H9 (cell line): ENCODE measurements around the gene PPP1R14B. TPM values are rescaled to one million over a fixed set of nuclear protein-coding genes. Genes with fewer than 3 reads are reported as not detected.

Experiments
- DNase-seq: peaks from one replicate; pipeline ENCODE4 v3.0.0-alpha.2; 2017
- H2AFZ ChIP-seq: one replicate; pipeline ENCODE4 v1.6.1; 2013; ENCODE audit warnings: mild to moderate bottlenecking, low read length, control low read depth, moderate library complexity
- H2AK5ac ChIP-seq: 2 replicates; pipeline ENCODE4 v1.6.1; 2013; ENCODE audit warnings: low read length, control low read depth, mixed read lengths; ENCODE audit not compliant: insufficient read length
- H2BK120ac ChIP-seq: one replicate; pipeline ENCODE4 v1.6.1; 2013; ENCODE audit warnings: low read depth, mild to moderate bottlenecking, low read length, control low read depth, inconsistent platforms; ENCODE audit not compliant: poor library complexity, severe bottlenecking
- H2BK12ac ChIP-seq: 2 replicates; pipeline ENCODE4 v1.6.1; 2013; ENCODE audit warnings: low read length, control low read depth, mixed read lengths, low read depth; ENCODE audit not compliant: insufficient read length
- H2BK15ac ChIP-seq: 2 replicates; pipeline ENCODE4 v1.6.1; 2013; ENCODE audit warnings: low read depth, low read length, control low read depth
- H2BK20ac ChIP-seq: one replicate; pipeline ENCODE4 v1.6.1; 2013; ENCODE audit warnings: low read depth, mild to moderate bottlenecking, low read length, control low read depth, inconsistent platforms; ENCODE audit not compliant: poor library complexity, severe bottlenecking
- H2BK5ac ChIP-seq: 2 replicates; pipeline ENCODE4 v1.6.1; 2013; ENCODE audit warnings: low read length, control low read depth, mixed read lengths; ENCODE audit not compliant: insufficient read length
- H3K14ac ChIP-seq: 2 replicates; pipeline ENCODE4 v1.6.1; 2013; ENCODE audit warnings: low read length, control low read depth; ENCODE audit not compliant: insufficient read depth
- H3K18ac ChIP-seq: 2 replicates; pipeline ENCODE4 v1.6.1; 2013; ENCODE audit warnings: low read depth, mild to moderate bottlenecking, mixed read lengths, low read length, control low read depth; ENCODE audit not compliant: insufficient read length
- H3K23ac ChIP-seq: 2 replicates; pipeline ENCODE4 v1.6.1; 2013; ENCODE audit warnings: low read length, control low read depth, mixed read lengths, low read depth; ENCODE audit not compliant: insufficient read length
- H3K23me2 ChIP-seq: 2 replicates; pipeline ENCODE4 v1.6.1; 2013; ENCODE audit warnings: low read depth, mild to moderate bottlenecking, mixed read lengths, low read length, control low read depth; ENCODE audit not compliant: insufficient read length, poor library complexity, severe bottlenecking
- H3K27ac ChIP-seq: 2 replicates; pipeline ENCODE4 v1.5.1; 2013; ENCODE audit warnings: low read length, control low read depth, mixed read lengths, low read depth; ENCODE audit not compliant: insufficient read length
- H3K27me3 ChIP-seq: 2 replicates; pipeline ENCODE4 v1.6.1; 2013; ENCODE audit warnings: low read length, control low read depth, inconsistent platforms; ENCODE audit not compliant: insufficient read depth
- H3K4ac ChIP-seq: 2 replicates; pipeline ENCODE4 v1.6.1; 2013; ENCODE audit warnings: low read depth, mild to moderate bottlenecking, control low read depth, inconsistent platforms, low read length, moderate library complexity
- H3K4me1 ChIP-seq: 2 replicates; pipeline ENCODE4 v1.6.1; 2013; ENCODE audit warnings: low read length, control low read depth, inconsistent platforms; ENCODE audit not compliant: insufficient read depth
- H3K4me2 ChIP-seq: 2 replicates; pipeline ENCODE4 v1.6.1; 2013; ENCODE audit warnings: low read length, control low read depth, mixed read lengths; ENCODE audit not compliant: insufficient read length, insufficient read depth
- H3K56ac ChIP-seq: 2 replicates; pipeline ENCODE4 v1.6.1; 2013; ENCODE audit warnings: low read depth, mild to moderate bottlenecking, mixed read lengths, low read length, control low read depth; ENCODE audit not compliant: insufficient read length
- H3K79me1 ChIP-seq: 2 replicates; pipeline ENCODE4 v1.6.1; 2013; ENCODE audit warnings: low read depth, mild to moderate bottlenecking, moderate library complexity, low read length, control low read depth, inconsistent platforms; ENCODE audit not compliant: insufficient read depth, poor library complexity, severe bottlenecking
- H3K79me2 ChIP-seq: 2 replicates; pipeline ENCODE4 v1.6.1; 2013; ENCODE audit warnings: low read length, control low read depth, inconsistent platforms; ENCODE audit not compliant: insufficient read depth
- H3K9ac ChIP-seq: 2 replicates; pipeline ENCODE4 v1.6.1; 2013; ENCODE audit warnings: low read length, control low read depth, mixed read lengths; ENCODE audit not compliant: insufficient read length; ENCODE audit errors: extremely low read depth
- H3K9me3 ChIP-seq: one replicate; pipeline ENCODE4 v1.6.1; 2013; ENCODE audit warnings: low read depth, low read length, inconsistent platforms; ENCODE audit not compliant: control insufficient read depth
- H3T11ph ChIP-seq: one replicate; pipeline ENCODE4 v1.6.1; 2013; ENCODE audit warnings: mild to moderate bottlenecking, low read length, control low read depth, inconsistent platforms
- H4K20me1 ChIP-seq: one replicate; pipeline ENCODE4 v1.6.1; 2013; ENCODE audit not compliant: control insufficient read depth, insufficient read length, insufficient read depth
- H4K5ac ChIP-seq: 2 replicates; pipeline ENCODE4 v1.6.1; 2013; ENCODE audit warnings: low read depth, mild to moderate bottlenecking, mixed read lengths, low read length, control low read depth; ENCODE audit not compliant: insufficient read length
- H4K8ac ChIP-seq: replicated peaks from 2 replicates; pipeline ENCODE4 v1.6.1; 2013; ENCODE audit warnings: low read length, control low read depth, mixed read lengths, low read depth; ENCODE audit not compliant: insufficient read length
- H4K91ac ChIP-seq: 2 replicates; pipeline ENCODE4 v1.6.1; 2013; ENCODE audit warnings: low read depth, mild to moderate bottlenecking, moderate library complexity, mixed read lengths, low read length, control low read depth; ENCODE audit not compliant: insufficient read length
- H3K27ac Mint-ChIP-seq, 3 experiments: 2 replicates in 2 of 3; 3 replicates in 1 of 3; pipeline ENCODE4 v1.8.0; 2020 to 2021; ENCODE audit warnings: mixed read lengths in 3 of 3, mild to moderate bottlenecking in 1 of 3, moderate library complexity in 1 of 3
- H3K27me3 Mint-ChIP-seq: 2 replicates; pipeline ENCODE4 v1.8.0; 2021; ENCODE audit warnings: low read depth, mild to moderate bottlenecking, moderate library complexity, mixed read lengths
- H3K36me3 Mint-ChIP-seq, 3 experiments: 2 replicates in 2 of 3; 3 replicates in 1 of 3; pipeline ENCODE4 v1.8.0; 2020 to 2021; ENCODE audit warnings: low read depth in 3 of 3, mixed read lengths in 3 of 3; ENCODE audit not compliant: insufficient read depth in 1 of 3
- H3K4me1 Mint-ChIP-seq, 2 experiments: 2 replicates each; pipeline ENCODE4 v1.8.0; 2020; ENCODE audit warnings: mixed read lengths in 2 of 2
- H3K4me3 Mint-ChIP-seq, 2 experiments: 2 replicates in 1 of 2; 3 replicates in 1 of 2; pipeline ENCODE4 v1.8.0; 2020 to 2021; ENCODE audit warnings: mild to moderate bottlenecking in 2 of 2, mixed read lengths in 2 of 2, moderate library complexity in 1 of 2
- H3K9me3 Mint-ChIP-seq, 2 experiments: 2 replicates in 1 of 2; 3 replicates in 1 of 2; pipeline ENCODE4 v1.8.0; 2020; ENCODE audit warnings: mild to moderate bottlenecking in 2 of 2, mixed read lengths in 2 of 2, moderate library complexity in 1 of 2
- CTCF ChIP-seq: fragments of 200-600 bp; sonication (generic); conservative IDR thresholded peaks from 3 replicates; pipeline ENCODE4 v1.8.0; 2021; ENCODE audit warnings: antibody characterized with exemption, mild to moderate bottlenecking
- WGBS: extraction: QIAGEN DNeasy Blood & Tissue Kit; methylation state at CpG from one replicate; pipeline ENCODE4 v1.1.7; 2013; ENCODE audit warnings: missing lambda C conversion rate, low lambda C conversion rate, mixed read lengths; ENCODE audit not compliant: insufficient read length; ENCODE audit errors: extremely low coverage; 5-methylcytosine and 5-hydroxymethylcytosine counted together
- total RNA-seq: library from RNA; stranded (reverse); gene quantifications from 2 replicates; pipeline ENCODE4 v1.2.1, GENCODE V29; 2021

The PPP1R14B gene
- total RNA-seq, 1 experiment from 2014 or later = 358 TPM

GRCh38 chr11:64250415-64251015, 3.8 kb upstream of the PPP1R14B start:
- H3K4me1 Mint-ChIP-seq = peaks cover 34 to 44% of the 10 kb centered on the region in 2 experiments
- H2BK5ac ChIP-seq = no peak overlapping the region
- peaks cover 3% of the 10 kb centered on the region for H3K79me1 ChIP-seq
- H4K91ac ChIP-seq = no peak overlapping the region
- H2BK12ac ChIP-seq = no peak overlapping the region
- H3K9me3 Mint-ChIP-seq = no peaks in the 10 kb centered on the region; a peak in 1 of 5 replicates
- no peaks in the 10 kb centered on the region for H3K9me3 ChIP-seq
- no peak overlapping the region for H2AFZ ChIP-seq
- no peak for DNase-seq
- peak overlapping the region; percentile 88 to 97 (median 97); a peak in 6 of 7 replicates for H3K27ac Mint-ChIP-seq
- H2BK15ac ChIP-seq = no peak overlapping the region
- peaks cover 8 to 21% (median 15%) of the 10 kb centered on the region in 3 experiments; a peak in 6 of 7 replicates for H3K36me3 Mint-ChIP-seq
- H3K23ac ChIP-seq = no peak overlapping the region
- no peak overlapping the region for H2BK120ac ChIP-seq
- no peak overlapping the region for H4K5ac ChIP-seq
- no peak for TF ChIP-seq CTCF
- peaks cover 26% of the 10 kb centered on the region for H3K23me2 ChIP-seq
- H3K4me3 Mint-ChIP-seq = peak overlapping the region; percentile 76 to 93
- H3K4ac ChIP-seq = no peak overlapping the region
- peaks cover 7% of the 10 kb centered on the region; the same call in 1 of the 2 replicates for H3K79me2 ChIP-seq
- H4K20me1 ChIP-seq = no peaks in the 10 kb centered on the region
- H3K4me1 ChIP-seq = peaks cover 9% of the 10 kb centered on the region; the same call in 1 of the 2 replicates
- no peak overlapping the region for H3K9ac ChIP-seq
- H3T11ph ChIP-seq = no peak overlapping the region
- H2AK5ac ChIP-seq = no peak overlapping the region
- peak overlapping the region; percentile 67 for H3K4me2 ChIP-seq
- H3K18ac ChIP-seq = no peak overlapping the region
- no peak overlapping the region; the same call in 1 of the 2 replicates for H3K14ac ChIP-seq
- H4K8ac ChIP-seq = no peak overlapping the region
- no peak overlapping the region for H2BK20ac ChIP-seq
- H3K27me3 ChIP-seq = no peaks in the 10 kb centered on the region
- H3K27ac ChIP-seq = no peak overlapping the region
- no CpG with 5 or more reads among the region's 13 CpGs for WGBS
- H3K27me3 Mint-ChIP-seq = no peaks in the 10 kb centered on the region
- no peak overlapping the region for H3K56ac ChIP-seq
